NCI-H345 (cell line): ENCODE results near the gene PKD1L1.

Experiments
- DNase-seq: peaks from one replicate; lab custom pipeline; 2025; lab: John Stamatoyannopoulos, UW

Gene PKD1L1

GRCh38 chr7:47905076-47905920 lies 43.0 kb downstream of the PKD1L1 start:
- no peak for DNase-seq

- no peak for DNase-seq
These were observed 46.3 kb downstream of the PKD1L1 start for GRCh38 chr7:47902013-47902412.

- DNase-seq, result no peak
These were observed 46.7 kb downstream of the PKD1L1 start for GRCh38 chr7:47901542-47901941.

GRCh38 chr7:47897831-47898230 lies 50.4 kb downstream of the PKD1L1 start:
- no peak for DNase-seq

GRCh38 chr7:47896809-47897423 lies 51.4 kb downstream of the PKD1L1 start:
- no peak for DNase-seq

GRCh38 chr7:47895026-47895425 lies 53.2 kb downstream of the PKD1L1 start:
- DNase-seq, result no peak

GRCh38 chr7:47893721-47894365 lies 54.4 kb downstream of the PKD1L1 start:
- DNase-seq, result no peak

GRCh38 chr7:47893238-47893637 lies 55.0 kb downstream of the PKD1L1 start:
- no peak for DNase-seq

- DNase-seq, result no peak
These were observed 57.7 kb downstream of the PKD1L1 start for GRCh38 chr7:47890606-47891005.

- no peak for DNase-seq
These were observed 58.1 kb downstream of the PKD1L1 start for GRCh38 chr7:47890125-47890524.

GRCh38 chr7:47889723-47890122 lies 58.5 kb downstream of the PKD1L1 start:
- DNase-seq, result no peak

- DNase-seq, result no peak
These were observed 59.6 kb downstream of the PKD1L1 start for GRCh38 chr7:47888371-47889265.

- DNase-seq, result no peak
These were observed 61.1 kb downstream of the PKD1L1 start for GRCh38 chr7:47887016-47887640.

GRCh38 chr7:47885987-47886811 lies 62.1 kb downstream of the PKD1L1 start:
- DNase-seq, result no peak

- no peak for DNase-seq
These were observed 62.8 kb downstream of the PKD1L1 start for GRCh38 chr7:47885309-47885986.

GRCh38 chr7:47884675-47885074 lies 63.6 kb downstream of the PKD1L1 start:
- no peak for DNase-seq

- no peak for DNase-seq
These were observed 65.6 kb downstream of the PKD1L1 start for GRCh38 chr7:47882635-47883034.

- no peak for DNase-seq
These were observed 67.0 kb downstream of the PKD1L1 start for GRCh38 chr7:47881256-47881655.

- DNase-seq, result no peak
These were observed 69.6 kb downstream of the PKD1L1 start for GRCh38 chr7:47878662-47879061.

- no peak for DNase-seq
These were observed 70.9 kb downstream of the PKD1L1 start for GRCh38 chr7:47877336-47877735.
